ENCODE data around the gene PRRX1. TPM values are rescaled to one million over a fixed set of nuclear protein-coding genes. Genes with fewer than 3 reads are reported as not detected.

The PRRX1 gene
- total RNA-seq, 1 experiment from 2014 or later: 4.5 TPM

- CTCF ChIA-PET: no interaction called here
These were observed 112.8 kb downstream of the PRRX1 start for GRCh38 chr1:170776777-170777176.

More at GRCh38 chr1:170776777-170777176, 112.8 kb downstream of the PRRX1 start:
- Histone ChIP-seq H3K9me3 (ENCODE audit: low read depth, low read length, poor library complexity, severe bottlenecking) (no peaks in the 10 kb centered on the region), H3K27ac (ENCODE audit: low read depth, low read length, poor library complexity, severe bottlenecking) (no peak overlapping the region), H3K36me3 (ENCODE audit: insufficient read depth, low read length, poor library complexity, severe bottlenecking) (no peaks in the 10 kb centered on the region), H3K4me1 (ENCODE audit: insufficient read depth, low read length, poor library complexity, severe bottlenecking) (no peaks in the 10 kb centered on the region), H3K27me3 (replicated peaks; ENCODE audit: insufficient read depth, low read depth, low read length, poor library complexity) (no peaks in the 10 kb centered on the region), H3K4me3 (ENCODE audit: low read depth, low read length, poor library complexity, severe bottlenecking) (no peak overlapping the region)
- DNase-seq (ENCODE audit: low spot score): no peak
- POLR2A ChIA-PET (ENCODE audit: low non-redundant PET): no interaction called here
- intact Hi-C loops (cut with micrococcal nuclease; ENCODE audit: unreplicated experiment): no loop called here
- TF ChIP-seq EZH2 (IDR thresholded peaks at IDR 0.05; ENCODE audit: borderline replicate concordance, low read depth, low read length, poor library complexity, severe bottlenecking): no peak
- TF ChIP-seq, protein P1, sequence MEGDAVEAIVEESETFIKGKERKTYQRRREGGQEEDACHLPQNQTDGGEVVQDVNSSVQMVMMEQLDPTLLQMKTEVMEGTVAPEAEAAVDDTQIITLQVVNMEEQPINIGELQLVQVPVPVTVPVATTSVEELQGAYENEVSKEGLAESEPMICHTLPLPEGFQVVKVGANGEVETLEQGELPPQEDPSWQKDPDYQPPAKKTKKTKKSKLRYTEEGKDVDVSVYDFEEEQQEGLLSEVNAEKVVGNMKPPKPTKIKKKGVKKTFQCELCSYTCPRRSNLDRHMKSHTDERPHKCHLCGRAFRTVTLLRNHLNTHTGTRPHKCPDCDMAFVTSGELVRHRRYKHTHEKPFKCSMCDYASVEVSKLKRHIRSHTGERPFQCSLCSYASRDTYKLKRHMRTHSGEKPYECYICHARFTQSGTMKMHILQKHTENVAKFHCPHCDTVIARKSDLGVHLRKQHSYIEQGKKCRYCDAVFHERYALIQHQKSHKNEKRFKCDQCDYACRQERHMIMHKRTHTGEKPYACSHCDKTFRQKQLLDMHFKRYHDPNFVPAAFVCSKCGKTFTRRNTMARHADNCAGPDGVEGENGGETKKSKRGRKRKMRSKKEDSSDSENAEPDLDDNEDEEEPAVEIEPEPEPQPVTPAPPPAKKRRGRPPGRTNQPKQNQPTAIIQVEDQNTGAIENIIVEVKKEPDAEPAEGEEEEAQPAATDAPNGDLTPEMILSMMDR (conservative IDR thresholded peaks at IDR 0.05; ENCODE audit: low read depth, low read length): no peak
- BruUV-seq (replicated peaks): no TSS peak

Other genes with a start within 250 kb of the PRRX1 start
- 10.9 and 13.6 TPM in 2 replicates for gene GORAB, start 132.0 kb upstream of the PRRX1 start, total RNA-seq (2021)